GM12878 (cell line): ENCODE measurements around the gene CDH15.

Experiments used
- EP300 ChIP-seq, 2 experiments: fragments of 150-350 bp in 1 of 2; IDR thresholded peaks; 2 replicates each; pipeline ENCODE4 v1.6.1; 2011 to 2012; ENCODE audit warnings: low read depth in 2 of 2, low read length in 2 of 2, borderline replicate concordance in 1 of 2, improper control_type of control experiment in 1 of 2, inconsistent platforms in 1 of 2; ENCODE audit not compliant: control insufficient read depth in 1 of 2
- EZH2 ChIP-seq: IDR thresholded peaks from 2 replicates; pipeline ENCODE4 v1.6.1; 2012; ENCODE audit warnings: low read depth, mild to moderate bottlenecking, control low read depth, inconsistent platforms, low read length, borderline replicate concordance; ENCODE audit not compliant: control insufficient read depth
- NFYA ChIP-seq: IDR thresholded peaks from 2 replicates; pipeline ENCODE4 v1.6.1; 2011; ENCODE audit warnings: low read depth, mild to moderate bottlenecking, low read length, improper control_type of control experiment, borderline replicate concordance
- RAD21 ChIP-seq: IDR thresholded peaks from 2 replicates; pipeline ENCODE4 v1.6.1; 2011; ENCODE audit warnings: mild to moderate bottlenecking, low read depth, low read length, moderate library complexity; ENCODE audit not compliant: insufficient read depth
- YY1 ChIP-seq: IDR thresholded peaks from 2 replicates; pipeline ENCODE4 v1.6.1; 2011; ENCODE audit warnings: low read depth, mild to moderate bottlenecking, low read length
- ZNF274 ChIP-seq: IDR thresholded peaks from one replicate; pipeline ENCODE4 v1.8.0; 2011; ENCODE audit not compliant: insufficient read length, insufficient read depth

- TF ChIP-seq EP300 (IDR thresholded peaks at IDR 0.05; ENCODE audit: borderline replicate concordance in 1 of 2, control insufficient read depth in 1 of 2, low read depth in 2 of 2, low read length in 2 of 2) (no peak), ZNF274 (no peak), YY1 (no peak), NFYA (no peak), EZH2 (no peak), RAD21 (no peak)
Observed at GRCh38 chr16:89187770-89188392, 16.3 kb downstream of the CDH15 start.
